ENCODE results near the gene PROX1.
"Not testable (repeated sequence)": the region's sequence is repeated elsewhere in the genome, so short reads cannot be mapped to it uniquely, and the experiment has no call there.

Gene PROX1

GRCh38 chr1:214075305-214075998 lies 87.7 kb downstream of the PROX1 start:
- no peak for DNase-seq

GRCh38 chr1:214075999-214076707 lies 88.4 kb downstream of the PROX1 start:
- DNase-seq, result no peak

- no peak for DNase-seq
Observed at GRCh38 chr1:214076708-214077065, 88.9 kb downstream of the PROX1 start.

DNA sequence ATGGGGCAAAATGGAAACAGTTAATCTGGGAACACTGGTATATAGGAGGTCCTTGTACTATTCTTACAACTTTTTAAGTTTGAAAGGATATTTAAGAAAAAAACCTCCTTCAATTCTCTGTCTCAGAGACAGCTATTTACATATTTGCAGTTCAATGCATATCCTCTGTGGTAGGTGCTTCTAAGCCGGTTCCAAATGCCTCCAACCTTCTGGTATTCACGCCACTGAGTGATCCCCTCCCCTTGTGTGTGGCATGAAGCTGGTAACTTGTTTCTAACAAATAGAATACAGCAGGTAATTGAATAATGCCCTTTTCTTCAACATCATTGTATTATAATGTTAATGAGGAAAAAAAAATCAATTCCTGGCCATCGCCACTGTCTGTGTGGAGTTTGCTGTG lies 91.2 kb downstream of the PROX1 start:
- DNase-seq, result no peak

DNA sequence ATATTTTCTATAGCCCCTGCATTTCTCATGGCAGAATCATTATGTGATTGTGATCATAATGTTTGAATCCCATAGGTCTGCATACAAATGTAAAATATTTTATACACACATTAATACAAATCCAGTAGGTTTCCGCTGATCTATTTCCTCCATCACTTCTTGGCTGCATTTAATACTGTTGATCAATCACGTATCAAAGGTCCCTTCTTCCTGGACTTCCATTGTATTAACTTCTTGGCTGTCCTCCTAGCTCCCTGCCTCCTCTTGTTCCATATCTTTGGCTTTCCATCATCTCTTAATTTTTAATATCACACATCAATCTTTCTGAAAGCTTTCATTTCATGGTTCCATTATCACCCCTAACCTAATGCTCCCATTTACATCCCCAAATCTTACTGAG lies 97.6 kb downstream of the PROX1 start:
- DNase-seq, result no peak

- DNase-seq, result no peak
Observed at GRCh38 chr1:214086945-214087344, 99.2 kb downstream of the PROX1 start.

GRCh38 chr1:214089003-214089402 lies 101.2 kb downstream of the PROX1 start:
- not testable (repeated sequence) for DNase-seq
